Measurements from ENCODE around the gene LRTM2. TPM values are rescaled to one million over a fixed set of nuclear protein-coding genes. Genes with fewer than 3 reads are reported as not detected.

Gene LRTM2
- total RNA-seq, 1 donor from 2014 or later, result not detected

DNA sequence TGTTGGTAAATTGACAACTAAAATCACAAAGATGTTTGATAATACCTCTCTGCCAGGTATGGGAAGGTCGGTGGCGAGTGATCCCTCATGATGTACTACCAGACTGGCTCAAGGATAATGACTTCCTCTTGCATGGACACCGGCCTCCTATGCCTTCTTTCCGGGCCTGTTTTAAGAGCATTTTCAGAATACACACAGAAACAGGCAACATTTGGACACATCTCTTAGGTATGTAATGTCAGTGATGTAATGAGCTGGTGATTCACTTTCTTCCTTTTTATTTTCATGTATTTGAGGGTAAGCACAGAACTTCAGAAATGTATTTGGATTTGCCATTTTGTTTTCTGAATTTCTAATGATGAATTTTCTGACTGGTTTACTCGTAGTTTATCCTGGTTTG lies 42.6 kb upstream of the LRTM2 start:
- Histone ChIP-seq H3K9ac (no peak overlapping the region), H3K36me3 (no peaks in the 10 kb centered on the region), H3K4me2 (no peak overlapping the region), H3K27ac (no peak overlapping the region), H3K9me3 (ENCODE audit: low read depth) (no peaks in the 10 kb centered on the region), H3K79me2 (ENCODE audit: low read depth) (peaks cover 3% of the 10 kb centered on the region), H3K27me3 (no peaks in the 10 kb centered on the region), H3K4me3 (no peak overlapping the region), H2AFZ (replicated peaks) (no peak overlapping the region), H4K20me1 (ENCODE audit: low read depth) (peaks cover 21% of the 10 kb centered on the region), H3K4me1 (peaks cover 21% of the 10 kb centered on the region), H3F3A (ENCODE audit: low read depth) (peaks cover 10% of the 10 kb centered on the region)
- Mint-ChIP-seq H3K9me3 (no peaks in the 10 kb centered on the region), H3K4me1 (peaks cover 26% of the 10 kb centered on the region), H3K36me3 (peaks cover 27% of the 10 kb centered on the region), H3K4me3 (no peak overlapping the region), H3K27ac (no peak overlapping the region), H3K27me3 (ENCODE audit: insufficient read depth, low read depth) (no peaks in the 10 kb centered on the region)
- TF ChIP-seq EZH2phosphoT487 (IDR thresholded peaks at IDR 0.05), result no peak
- TF ChIP-seq CTCF (IDR thresholded peaks at IDR 0.05), result no peak
- TF ChIP-seq EZH2 (IDR thresholded peaks at IDR 0.05), result no peak
- no peak for DNase-seq (ENCODE audit: low spot score)

DNA sequence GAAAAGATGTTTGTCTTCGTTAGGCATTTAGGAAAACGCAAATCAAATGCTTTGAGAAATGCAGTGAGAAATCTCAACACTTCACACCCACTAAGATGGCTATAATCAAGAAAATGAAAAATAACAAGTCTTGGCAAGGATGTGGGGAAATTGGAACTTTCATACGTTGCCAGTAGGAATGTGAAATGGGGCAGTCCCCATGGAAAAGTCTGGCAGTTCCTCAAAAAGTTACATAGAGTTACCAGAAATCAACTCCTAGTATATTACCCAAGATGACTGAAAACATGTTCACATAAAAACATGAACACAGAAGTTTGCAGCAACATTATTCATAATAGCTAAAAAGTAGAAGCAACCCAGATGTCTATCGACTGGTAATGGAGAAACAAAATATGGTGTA lies 41.5 kb upstream of the LRTM2 start:
- Mint-ChIP-seq H3K4me3 (no peak overlapping the region), H3K36me3 (peaks cover 26% of the 10 kb centered on the region), H3K9me3 (no peaks in the 10 kb centered on the region), H3K27me3 (ENCODE audit: insufficient read depth, low read depth) (no peaks in the 10 kb centered on the region), H3K27ac (no peak overlapping the region), H3K4me1 (peaks cover 25% of the 10 kb centered on the region)
- Histone ChIP-seq H3F3A (ENCODE audit: low read depth) (peaks cover 10% of the 10 kb centered on the region), H3K4me2 (no peak overlapping the region), H3K27ac (no peak overlapping the region), H2AFZ (replicated peaks) (no peak overlapping the region), H3K79me2 (ENCODE audit: low read depth) (no peaks in the 10 kb centered on the region), H3K4me1 (peaks cover 21% of the 10 kb centered on the region), H3K36me3 (no peaks in the 10 kb centered on the region), H3K27me3 (no peaks in the 10 kb centered on the region), H3K4me3 (no peak overlapping the region), H3K9ac (no peak overlapping the region), H3K9me3 (ENCODE audit: low read depth) (no peaks in the 10 kb centered on the region), H4K20me1 (ENCODE audit: low read depth) (peaks cover 17% of the 10 kb centered on the region)
- no peak for DNase-seq (ENCODE audit: low spot score)
- no peak for TF ChIP-seq CTCF (IDR thresholded peaks at IDR 0.05)
- TF ChIP-seq EZH2 (IDR thresholded peaks at IDR 0.05), result no peak
- TF ChIP-seq EZH2phosphoT487 (IDR thresholded peaks at IDR 0.05), result no peak

- no peaks in the 10 kb centered on the region for H3K27me3 ChIP-seq
- no peak overlapping the region for H3K27ac Mint-ChIP-seq
- no peak overlapping the region for H3K4me2 ChIP-seq
- DNase-seq (ENCODE audit: low spot score), result no peak
- H3F3A ChIP-seq (ENCODE audit: low read depth), result peaks cover 10% of the 10 kb centered on the region
- H3K4me1 ChIP-seq, result peaks cover 21% of the 10 kb centered on the region
- no peak overlapping the region for H3K27ac ChIP-seq
- H2AFZ ChIP-seq (replicated peaks), result no peak overlapping the region
- H4K20me1 ChIP-seq (ENCODE audit: low read depth), result peaks cover 17% of the 10 kb centered on the region
- H3K9ac ChIP-seq, result no peak overlapping the region
- peaks cover 25% of the 10 kb centered on the region for H3K4me1 Mint-ChIP-seq
- H3K9me3 Mint-ChIP-seq, result no peaks in the 10 kb centered on the region
- H3K9me3 ChIP-seq (ENCODE audit: low read depth), result no peaks in the 10 kb centered on the region
- H3K4me3 ChIP-seq, result no peak overlapping the region
- no peaks in the 10 kb centered on the region for H3K36me3 ChIP-seq
- TF ChIP-seq EZH2phosphoT487 (IDR thresholded peaks at IDR 0.05), result no peak
- no peak for TF ChIP-seq EZH2 (IDR thresholded peaks at IDR 0.05)
- TF ChIP-seq CTCF (IDR thresholded peaks at IDR 0.05), result no peak
- no peaks in the 10 kb centered on the region for H3K79me2 ChIP-seq (ENCODE audit: low read depth)
- peaks cover 24% of the 10 kb centered on the region for H3K36me3 Mint-ChIP-seq
- H3K27me3 Mint-ChIP-seq (ENCODE audit: insufficient read depth, low read depth), result no peaks in the 10 kb centered on the region
- no peak overlapping the region for H3K4me3 Mint-ChIP-seq
These were observed 40.6 kb upstream of the LRTM2 start for GRCh38 chr12:1779783-1780182.
